ENCODE measurements around the gene KRT23.

The KRT23 gene

GRCh38 chr17:40905370-40905769, 32.1 kb downstream of the KRT23 start:
- no peaks in the 10 kb centered on the region for H3K9me3 Mint-ChIP-seq
- no peak overlapping the region for H3K27ac Mint-ChIP-seq
- no peak overlapping the region for H3K4me3 Mint-ChIP-seq
- peaks cover 11% of the 10 kb centered on the region for H3K27me3 Mint-ChIP-seq
- H3K4me1 Mint-ChIP-seq: peaks cover 4% of the 10 kb centered on the region
- H3K36me3 Mint-ChIP-seq: no peaks in the 10 kb centered on the region

- H3K4me3 Mint-ChIP-seq: no peak overlapping the region
- peaks cover 6% of the 10 kb centered on the region for H3K27me3 Mint-ChIP-seq
- H3K36me3 Mint-ChIP-seq: no peaks in the 10 kb centered on the region
- peaks cover 4% of the 10 kb centered on the region for H3K4me1 Mint-ChIP-seq
- H3K9me3 Mint-ChIP-seq: no peaks in the 10 kb centered on the region
- H3K27ac Mint-ChIP-seq: no peak overlapping the region
Observed at GRCh38 chr17:40903129-40903847, 34.2 kb downstream of the KRT23 start.

- peaks cover 4% of the 10 kb centered on the region for H3K4me1 Mint-ChIP-seq
- H3K27me3 Mint-ChIP-seq: peaks cover 4% of the 10 kb centered on the region
- no peaks in the 10 kb centered on the region for H3K36me3 Mint-ChIP-seq
- no peak overlapping the region for H3K4me3 Mint-ChIP-seq
- H3K9me3 Mint-ChIP-seq: no peaks in the 10 kb centered on the region
- H3K27ac Mint-ChIP-seq: no peak overlapping the region
Observed at GRCh38 chr17:40902498-40902897, 34.9 kb downstream of the KRT23 start.

GRCh38 chr17:40901981-40902474, 35.4 kb downstream of the KRT23 start:
- H3K9me3 Mint-ChIP-seq: no peaks in the 10 kb centered on the region
- H3K4me1 Mint-ChIP-seq: peaks cover 4% of the 10 kb centered on the region
- no peak overlapping the region for H3K27ac Mint-ChIP-seq
- H3K4me3 Mint-ChIP-seq: no peak overlapping the region
- peaks cover 4% of the 10 kb centered on the region for H3K27me3 Mint-ChIP-seq
- H3K36me3 Mint-ChIP-seq: no peaks in the 10 kb centered on the region

- Mint-ChIP-seq H3K27me3 (peaks cover 1% of the 10 kb centered on the region), H3K4me1 (peaks cover 4% of the 10 kb centered on the region), H3K4me3 (no peak overlapping the region), H3K36me3 (no peaks in the 10 kb centered on the region), H3K27ac (no peak overlapping the region), H3K9me3 (no peaks in the 10 kb centered on the region)
Observed at GRCh38 chr17:40900809-40901356, 36.6 kb downstream of the KRT23 start.

- Mint-ChIP-seq H3K36me3 (no peaks in the 10 kb centered on the region), H3K27me3 (peaks cover 12% of the 10 kb centered on the region), H3K4me3 (no peak overlapping the region), H3K27ac (no peak overlapping the region), H3K4me1 (peaks cover under 1% of the 10 kb centered on the region), H3K9me3 (no peaks in the 10 kb centered on the region)
Observed at GRCh38 chr17:40896916-40897455, 40.5 kb downstream of the KRT23 start.

GRCh38 chr17:40895106-40895730, 42.2 kb downstream of the KRT23 start:
- Mint-ChIP-seq H3K36me3 (no peaks in the 10 kb centered on the region), H3K4me3 (no peak overlapping the region), H3K4me1 (no peaks in the 10 kb centered on the region), H3K27me3 (peaks cover 11% of the 10 kb centered on the region), H3K9me3 (no peaks in the 10 kb centered on the region), H3K27ac (no peak overlapping the region)

GRCh38 chr17:40888196-40888720, 49.2 kb downstream of the KRT23 start:
- Mint-ChIP-seq H3K36me3 (no peaks in the 10 kb centered on the region), H3K27ac (no peak overlapping the region), H3K4me3 (no peak overlapping the region), H3K27me3 (peaks cover 21% of the 10 kb centered on the region), H3K9me3 (no peaks in the 10 kb centered on the region), H3K4me1 (no peaks in the 10 kb centered on the region)

GRCh38 chr17:40886090-40886489, 51.4 kb downstream of the KRT23 start:
- H3K27ac Mint-ChIP-seq: no peak overlapping the region
- H3K4me1 Mint-ChIP-seq: no peaks in the 10 kb centered on the region
- H3K27me3 Mint-ChIP-seq: peaks cover 14% of the 10 kb centered on the region
- no peaks in the 10 kb centered on the region for H3K36me3 Mint-ChIP-seq
- no peaks in the 10 kb centered on the region for H3K9me3 Mint-ChIP-seq
- H3K4me3 Mint-ChIP-seq: no peak overlapping the region

- no peaks in the 10 kb centered on the region for H3K36me3 Mint-ChIP-seq
- no peak within 1 kb of the TSS for H3K4me3 Mint-ChIP-seq
- no peaks in the 10 kb centered on the region for H3K9me3 Mint-ChIP-seq
- peaks cover 14% of the 10 kb centered on the region for H3K27me3 Mint-ChIP-seq
- H3K4me1 Mint-ChIP-seq: no peaks in the 10 kb centered on the region
- no peak within 1 kb of the TSS for H3K27ac Mint-ChIP-seq
Observed at GRCh38 chr17:40884708-40885512, 52.5 kb downstream of the KRT23 start, which contains the start of gene KRT20. Gene KRT20 (minus strand): TSS chr17:40885242. CDS start chr17:40885185, 57 bp downstream.

GRCh38 chr17:40883626-40884334, 53.7 kb downstream of the KRT23 start:
- H3K9me3 Mint-ChIP-seq: no peaks in the 10 kb centered on the region
- H3K4me1 Mint-ChIP-seq: no peaks in the 10 kb centered on the region
- H3K27ac Mint-ChIP-seq: peak overlapping the region; percentile 59
- H3K27me3 Mint-ChIP-seq: peaks cover 10% of the 10 kb centered on the region
- no peaks in the 10 kb centered on the region for H3K36me3 Mint-ChIP-seq
- H3K4me3 Mint-ChIP-seq: no peak overlapping the region

GRCh38 chr17:40883031-40883430, 54.4 kb downstream of the KRT23 start:
- Mint-ChIP-seq H3K27me3 (peaks cover 3% of the 10 kb centered on the region), H3K36me3 (no peaks in the 10 kb centered on the region), H3K4me3 (no peak overlapping the region), H3K27ac (no peak overlapping the region), H3K9me3 (no peaks in the 10 kb centered on the region), H3K4me1 (no peaks in the 10 kb centered on the region)

- Mint-ChIP-seq H3K36me3 (no peaks in the 10 kb centered on the region), H3K9me3 (no peaks in the 10 kb centered on the region), H3K27me3 (peaks cover 4% of the 10 kb centered on the region), H3K27ac (no peak overlapping the region), H3K4me1 (no peaks in the 10 kb centered on the region), H3K4me3 (no peak overlapping the region)
Observed at GRCh38 chr17:40879026-40879425, 58.4 kb downstream of the KRT23 start.

GRCh38 chr17:40878044-40878443, 59.4 kb downstream of the KRT23 start:
- no peaks in the 10 kb centered on the region for H3K36me3 Mint-ChIP-seq
- H3K9me3 Mint-ChIP-seq: no peaks in the 10 kb centered on the region
- no peaks in the 10 kb centered on the region for H3K4me1 Mint-ChIP-seq
- H3K4me3 Mint-ChIP-seq: no peak overlapping the region
- H3K27me3 Mint-ChIP-seq: peaks cover 2% of the 10 kb centered on the region
- no peak overlapping the region for H3K27ac Mint-ChIP-seq

GRCh38 chr17:40873801-40874200, 63.6 kb downstream of the KRT23 start:
- no peak overlapping the region for H3K27ac Mint-ChIP-seq
- H3K9me3 Mint-ChIP-seq: no peaks in the 10 kb centered on the region
- H3K27me3 Mint-ChIP-seq: peaks cover 10% of the 10 kb centered on the region
- H3K36me3 Mint-ChIP-seq: no peaks in the 10 kb centered on the region
- H3K4me1 Mint-ChIP-seq: no peaks in the 10 kb centered on the region
- H3K4me3 Mint-ChIP-seq: no peak overlapping the region

All from activated naive CD4-positive, alpha-beta T cell treated with anti-CD3 and anti-CD28 coated beads, Interleukin-2, amount 50 U/mL, for 24 hours (primary cell).